ENCODE results near the gene CYB5D1.

CYB5D1 gene

GRCh38 chr17:7831233-7831632 is 26.6 kb upstream of the CYB5D1 start:
- H3K27me3 ChIP-seq (ENCODE audit: insufficient read depth, poor library complexity, severe bottlenecking), result no peaks in the 10 kb centered on the region
- H3K27ac ChIP-seq (replicated peaks), result no peak overlapping the region
- no peak for TF ChIP-seq CTCF (IDR thresholded peaks at IDR 0.05; ENCODE audit: insufficient read depth, low read length)
- no peak for TF ChIP-seq REST (IDR thresholded peaks at IDR 0.05; ENCODE audit: insufficient replicate concordance, low read depth)
- no peak for TF ChIP-seq SPI1 (IDR thresholded peaks at IDR 0.05; ENCODE audit: borderline replicate concordance, low read depth)
- TF ChIP-seq POLR2AphosphoS5 (IDR thresholded peaks at IDR 0.05; ENCODE audit: low read depth), result no peak
- TF ChIP-seq GABPA (IDR thresholded peaks at IDR 0.05; ENCODE audit: low read depth), result no peak
- H3K4me3 ChIP-seq (replicated peaks; ENCODE audit: insufficient read depth, low read length), result no peak overlapping the region
- DNase-seq (ENCODE audit: low read depth in 1 of 2, low spot score in 1 of 2), result no peak

GRCh38 chr17:7832431-7832830 is 25.4 kb upstream of the CYB5D1 start:
- Histone ChIP-seq H3K27me3 (ENCODE audit: insufficient read depth, poor library complexity, severe bottlenecking) (no peaks in the 10 kb centered on the region), H3K27ac (replicated peaks) (no peak overlapping the region), H3K4me3 (replicated peaks; ENCODE audit: insufficient read depth, low read length) (no peak overlapping the region)
- TF ChIP-seq POLR2AphosphoS5 (IDR thresholded peaks at IDR 0.05; ENCODE audit: low read depth) (no peak), CTCF (IDR thresholded peaks at IDR 0.05; ENCODE audit: insufficient read depth, low read length) (no peak)
- DNase-seq (ENCODE audit: low read depth in 1 of 2, low spot score in 1 of 2), result no peak

- Histone ChIP-seq H3K27ac (replicated peaks) (no peak overlapping the region), H3K27me3 (ENCODE audit: insufficient read depth, poor library complexity, severe bottlenecking) (no peaks in the 10 kb centered on the region), H3K4me3 (replicated peaks; ENCODE audit: insufficient read depth, low read length) (peak overlapping the region; percentile 56; the same call in 1 of the 2 replicates)
- TF ChIP-seq POLR2AphosphoS5 (IDR thresholded peaks at IDR 0.05; ENCODE audit: low read depth), result no peak
- TF ChIP-seq GABPA (IDR thresholded peaks at IDR 0.05; ENCODE audit: low read depth), result no peak
- no peak for TF ChIP-seq SPI1 (IDR thresholded peaks at IDR 0.05; ENCODE audit: borderline replicate concordance, low read depth)
- TF ChIP-seq CTCF (IDR thresholded peaks at IDR 0.05; ENCODE audit: insufficient read depth, low read length), result no peak
- TF ChIP-seq REST (IDR thresholded peaks at IDR 0.05; ENCODE audit: insufficient replicate concordance, low read depth), result no peak
- DNase-seq (ENCODE audit: low read depth in 1 of 2, low spot score in 1 of 2), result no peak
Measured at GRCh38 chr17:7833011-7833794, 24.6 kb upstream of the CYB5D1 start.

All from HL-60 (cell line).